HepG2 (cell line): ENCODE results near the gene ZNF174. TPM values are rescaled to one million over a fixed set of nuclear protein-coding genes. Genes with fewer than 3 reads are reported as not detected.

Experiments used
- CREM ChIP-seq, 2 experiments: sonication (generic) in 1 of 2; formaldehyde crosslinking in 1 of 2; IDR thresholded peaks; 2 replicates each; pipeline versions ENCODE4 v1.4.0 to v1.6.1; 2016 to 2020; ENCODE audit warnings: antibody characterized with exemption in 1 of 2, mild to moderate bottlenecking in 1 of 2, missing genetic modification reagents in 1 of 2
- ELF1 ChIP-seq: sonication (generic); formaldehyde crosslinking; IDR thresholded peaks from 2 replicates; pipeline ENCODE4 v1.4.0; 2020; ENCODE audit warnings: missing genetic modification reagents
- ELF4 ChIP-seq: sonication (generic); formaldehyde crosslinking; IDR thresholded peaks from 2 replicates; pipeline ENCODE4 v1.5.0; 2020; ENCODE audit warnings: missing genetic modification reagents, mild to moderate bottlenecking, moderate library complexity, borderline replicate concordance
- FOSL1 ChIP-seq: sonication (generic); formaldehyde crosslinking; IDR thresholded peaks from 2 replicates; pipeline ENCODE4 v1.9.0; 2021; ENCODE audit warnings: missing genetic modification reagents, borderline replicate concordance
- KLF11 ChIP-seq: IDR thresholded peaks from 2 replicates; pipeline ENCODE4 v1.6.1; 2016; ENCODE audit warnings: missing compliant biosample characterization
- POGK ChIP-seq: sonication (generic); formaldehyde crosslinking; conservative IDR thresholded peaks from 2 replicates; pipeline ENCODE4 v1.8.0; 2022; ENCODE audit warnings: mild to moderate bottlenecking, moderate library complexity, missing genetic modification reagents
- RBM22 ChIP-seq: fragments of 200-400 bp; formaldehyde crosslinking; optimal IDR thresholded peaks from 2 replicates; pipeline ENCODE3; 2017; ENCODE audit warnings: mild to moderate bottlenecking, low read length, moderate library complexity
- RNF2 ChIP-seq: fragments of 450-650 bp; conservative IDR thresholded peaks from 2 replicates; pipeline ENCODE4 v1.6.1; 2016; ENCODE audit warnings: low read depth
- SALL2 ChIP-seq: sonication (generic); formaldehyde crosslinking; IDR thresholded peaks from 2 replicates; pipeline ENCODE4 v1.8.1; 2023; ENCODE audit warnings: mild to moderate bottlenecking, missing genetic modification reagents, inconsistent platforms
- SMAD1 ChIP-seq: sonication (generic); formaldehyde crosslinking; IDR thresholded peaks from 2 replicates; pipeline ENCODE4 v1.4.0; 2020; ENCODE audit warnings: missing genetic modification reagents, low read depth, mild to moderate bottlenecking, borderline replicate concordance
- TBL1XR1 ChIP-seq: fragments of 150-350 bp; IDR thresholded peaks from 2 replicates; pipeline ENCODE4 v1.6.1; 2014; ENCODE audit warnings: borderline replicate concordance, low read length; ENCODE audit not compliant: partially characterized antibody
- THAP9 ChIP-seq: sonication (generic); formaldehyde crosslinking; IDR thresholded peaks from 2 replicates; pipeline ENCODE4; 2020; ENCODE audit warnings: missing genetic modification reagents, mild to moderate bottlenecking, borderline replicate concordance
- YEATS2 ChIP-seq: sonication (generic); formaldehyde crosslinking; IDR thresholded peaks from 2 replicates; pipeline ENCODE4 v1.4.0; 2020; ENCODE audit warnings: missing genetic modification reagents, borderline replicate concordance
- ZFP91 ChIP-seq: sonication (generic); formaldehyde crosslinking; IDR thresholded peaks from 2 replicates; pipeline ENCODE4 v1.9.0; 2022; ENCODE audit warnings: missing genetic modification reagents, mild to moderate bottlenecking, borderline replicate concordance
- ZMYM3 ChIP-seq: sonication (generic); formaldehyde crosslinking; IDR thresholded peaks from 2 replicates; pipeline ENCODE4 v1.5.1; 2020; ENCODE audit warnings: mild to moderate bottlenecking, missing genetic modification reagents
- ZNF207 ChIP-seq: fragments of 450-650 bp; IDR thresholded peaks from 2 replicates; pipeline ENCODE4 v1.6.1; 2016; ENCODE audit warnings: antibody characterized with exemption, borderline replicate concordance
- ZNF256 ChIP-seq: sonication (generic); formaldehyde crosslinking; conservative IDR thresholded peaks from 2 replicates; pipeline ENCODE4 v1.4.0; 2020; ENCODE audit warnings: missing genetic modification reagents
- ZNF441 ChIP-seq: sonication (generic); formaldehyde crosslinking; IDR thresholded peaks from 2 replicates; pipeline ENCODE4 v1.7.0; 2021; ENCODE audit warnings: missing genetic modification reagents, borderline replicate concordance
- ZNF501 ChIP-seq: sonication (generic); formaldehyde crosslinking; IDR thresholded peaks from 2 replicates; pipeline ENCODE4 v1.5.1; 2020; ENCODE audit warnings: mild to moderate bottlenecking, moderate library complexity, missing genetic modification reagents
- ZNF670 ChIP-seq: sonication (generic); formaldehyde crosslinking; IDR thresholded peaks from 2 replicates; pipeline ENCODE4 v1.8.0; 2022; ENCODE audit warnings: mild to moderate bottlenecking, missing genetic modification reagents, borderline replicate concordance
- ZNF766 ChIP-seq: sonication (generic); formaldehyde crosslinking; IDR thresholded peaks from 2 replicates; pipeline ENCODE4 v1.5.0; 2020; ENCODE audit warnings: missing genetic modification reagents, borderline replicate concordance
- ZNF782 ChIP-seq: sonication (generic); formaldehyde crosslinking; IDR thresholded peaks from 2 replicates; pipeline ENCODE4 v1.4.0; 2020; ENCODE audit warnings: missing genetic modification reagents, mild to moderate bottlenecking, borderline replicate concordance
- polyA plus RNA-seq, 8 experiments: library from polyadenylated mRNA; depleted of rRNA in 3 of 8; stranded (reverse) in 7 of 8; unstranded in 1 of 8; fragments of >200 nt; fragmentation: Illumina TruSeq in 4 of 8; extraction: Trizol in 4 of 8; gene quantifications; 2 replicates each; pipeline versions ENCODE4 v1.2.1 to v1.2.3, GENCODE V29; 2011 to 2016; ENCODE audit warnings: low read depth in 4 of 8, missing spikeins in 1 of 8, mixed read lengths in 1 of 8; ENCODE audit not compliant: insufficient read depth in 1 of 8
- total RNA-seq, 5 experiments: library from RNA; depleted of rRNA; stranded (reverse); fragments of >200 nt; fragmentation: Illumina TruSeq; extraction: Trizol; gene quantifications; 2 replicates each; pipeline ENCODE4 v1.2.3, GENCODE V29; 2016; ENCODE audit warnings: low read depth in 1 of 5

Gene ZNF174
- total and polyA plus RNA-seq, 2 of the 13 experiments (the other 11 are each of a cell fraction or from before 2014, with no cell fraction given), result 8.3 to 10.6 TPM

- peak; percentile 93 for TF ChIP-seq ZFP91 (CRISPR knock-in tag)
- TF ChIP-seq FOSL1 (CRISPR knock-in tag), result peak; percentile 38; the same call in 1 of the 2 replicates
- peak; percentile 98 for TF ChIP-seq ELF1 (CRISPR knock-in tag)
- peak; percentile 87 for TF ChIP-seq CREM (IDR thresholded peaks at IDR 0.05)
- TF ChIP-seq CREM (CRISPR knock-in tag; IDR thresholded peaks at IDR 0.05), result no peak
- TF ChIP-seq ZNF766 (CRISPR knock-in tag), result peak; percentile 37; the same call in 1 of the 2 replicates
- TF ChIP-seq ZNF501 (CRISPR knock-in tag), result peak; percentile 83; the same call in 1 of the 2 replicates
- peak; percentile 96 for TF ChIP-seq ZNF670 (CRISPR knock-in tag)
- TF ChIP-seq RNF2, result peak; percentile 47; the same call in 1 of the 2 replicates
- TF ChIP-seq THAP9, result peak; percentile 89; the same call in 1 of the 2 replicates
- peak; percentile 89; the same call in 1 of the 2 replicates for TF ChIP-seq YEATS2
- peak; percentile 50; the same call in 1 of the 2 replicates for TF ChIP-seq SMAD1 (CRISPR knock-in tag)
- peak; percentile 64; the same call in 1 of the 2 replicates for TF ChIP-seq ZMYM3 (CRISPR knock-in tag)
- no peak for TF ChIP-seq RBM22
- peak; percentile 29; the same call in 1 of the 2 replicates for TF ChIP-seq ZNF256
- TF ChIP-seq ZNF782 (CRISPR knock-in tag), result no peak
- peak; percentile 78 for TF ChIP-seq ELF4 (CRISPR knock-in tag)
- no peak for TF ChIP-seq ZNF207
- 0 out of 2 replicates have a peak, but pooled peaks have one; percentile 40 for TF ChIP-seq KLF11 (CRISPR knock-in tag)
- peak; percentile 87 for TF ChIP-seq SALL2 (CRISPR knock-in tag)
- peak; percentile 28 for TF ChIP-seq TBL1XR1
- peak; percentile 67; the same call in 1 of the 2 replicates for TF ChIP-seq ZNF441 (CRISPR knock-in tag)
- peak; percentile 93 for TF ChIP-seq POGK
These were observed at the start of gene ZNF174, which contains the start of gene ZSCAN32 (continued) for GRCh38 chr16:3400779-3401688.
